Measurements from ENCODE around the gene RPL3. TPM values are rescaled to one million over a fixed set of nuclear protein-coding genes. Genes with fewer than 3 reads are reported as not detected.
A peak's percentile ranks its signal among the peaks of the same experiment; 100 is the strongest.

The RPL3 gene
- total RNA-seq, 1 experiment from 2014 or later = 5,144 TPM

- no peak for DNase-seq (ENCODE audit: low read depth)
Measured at GRCh38 chr22:39306456-39307361, 12.7 kb downstream of the RPL3 start.

GRCh38 chr22:39303892-39304671 is 15.3 kb downstream of the RPL3 start:
- no peak for DNase-seq (ENCODE audit: low read depth)
- in situ Hi-C loops (cut with HindIII; ENCODE audit: low pct_unique_long_range_greater_than_20kb, low sequenced_read_pairs) = no loop called here

More at GRCh38 chr22:39306456-39307361, 12.7 kb downstream of the RPL3 start:
- in situ Hi-C loops (cut with HindIII; ENCODE audit: low pct_unique_long_range_greater_than_20kb, low sequenced_read_pairs) = no loop called here

GRCh38 chr22:39303358-39303757 is 16.1 kb downstream of the RPL3 start:
- no peak for DNase-seq (ENCODE audit: low read depth)
- in situ Hi-C loops (cut with HindIII; ENCODE audit: low pct_unique_long_range_greater_than_20kb, low sequenced_read_pairs) = no loop called here

GRCh38 chr22:39302431-39302960 is 16.9 kb downstream of the RPL3 start:
- in situ Hi-C loops (cut with HindIII; ENCODE audit: low pct_unique_long_range_greater_than_20kb, low sequenced_read_pairs) = no loop called here
- no peak for DNase-seq (ENCODE audit: low read depth)

- in situ Hi-C loops (cut with HindIII; ENCODE audit: low pct_unique_long_range_greater_than_20kb, low sequenced_read_pairs) = no loop called here
Measured at GRCh38 chr22:39301926-39302325, 17.5 kb downstream of the RPL3 start.

GRCh38 chr22:39301108-39301507 is 18.3 kb downstream of the RPL3 start:
- DNase-seq (ENCODE audit: low read depth) = no peak
- in situ Hi-C loops (cut with HindIII; ENCODE audit: low pct_unique_long_range_greater_than_20kb, low sequenced_read_pairs) = no loop called here

More at GRCh38 chr22:39301926-39302325, 17.5 kb downstream of the RPL3 start:
- DNase-seq (ENCODE audit: low read depth) = no peak

GRCh38 chr22:39300186-39300830 is 19.1 kb downstream of the RPL3 start:
- no peak for DNase-seq (ENCODE audit: low read depth)
- in situ Hi-C loops (cut with HindIII; ENCODE audit: low pct_unique_long_range_greater_than_20kb, low sequenced_read_pairs) = no loop called here

GRCh38 chr22:39299829-39300178 is 19.6 kb downstream of the RPL3 start:
- no peak for DNase-seq (ENCODE audit: low read depth)
- in situ Hi-C loops (cut with HindIII; ENCODE audit: low pct_unique_long_range_greater_than_20kb, low sequenced_read_pairs) = no loop called here

GRCh38 chr22:39298241-39298987 is 21.0 kb downstream of the RPL3 start:
- no peak for DNase-seq (ENCODE audit: low read depth)
- in situ Hi-C loops (cut with HindIII; ENCODE audit: low pct_unique_long_range_greater_than_20kb, low sequenced_read_pairs) = no loop called here

- no peak for DNase-seq (ENCODE audit: low read depth)
- in situ Hi-C loops (cut with HindIII; ENCODE audit: low pct_unique_long_range_greater_than_20kb, low sequenced_read_pairs) = no loop called here
Measured at GRCh38 chr22:39297490-39298240, 21.8 kb downstream of the RPL3 start.

- in situ Hi-C loops (cut with HindIII; ENCODE audit: low pct_unique_long_range_greater_than_20kb, low sequenced_read_pairs) = no loop called here
- no peak for DNase-seq (ENCODE audit: low read depth)
Measured at GRCh38 chr22:39296981-39297489, 22.4 kb downstream of the RPL3 start.

GRCh38 chr22:39296535-39296934 is 22.9 kb downstream of the RPL3 start:
- DNase-seq (ENCODE audit: low read depth) = no peak
- in situ Hi-C loops (cut with HindIII; ENCODE audit: low pct_unique_long_range_greater_than_20kb, low sequenced_read_pairs) = no loop called here

GRCh38 chr22:39294571-39295468 is 24.6 kb downstream of the RPL3 start:
- in situ Hi-C loops (cut with HindIII; ENCODE audit: low pct_unique_long_range_greater_than_20kb, low sequenced_read_pairs) = no loop called here
- no peak for DNase-seq (ENCODE audit: low read depth)

- in situ Hi-C loops (cut with HindIII; ENCODE audit: low pct_unique_long_range_greater_than_20kb, low sequenced_read_pairs) = no loop called here
- no peak for DNase-seq (ENCODE audit: low read depth)
Measured at GRCh38 chr22:39293766-39294368, 25.6 kb downstream of the RPL3 start.

GRCh38 chr22:39292561-39293074 is 26.8 kb downstream of the RPL3 start:
- DNase-seq (ENCODE audit: low read depth) = peak; percentile 99
- in situ Hi-C loops (cut with HindIII; ENCODE audit: low pct_unique_long_range_greater_than_20kb, low sequenced_read_pairs) = no loop called here

GRCh38 chr22:39292031-39292462 is 27.4 kb downstream of the RPL3 start:
- DNase-seq (ENCODE audit: low read depth) = peak; percentile 83
- in situ Hi-C loops (cut with HindIII; ENCODE audit: low pct_unique_long_range_greater_than_20kb, low sequenced_read_pairs) = no loop called here
